ENCODE data around the gene TFG.
"Not testable (repeated sequence)": the region's sequence is repeated elsewhere in the genome, so short reads cannot be mapped to it uniquely, and the experiment has no call there.

Gene TFG

DNA sequence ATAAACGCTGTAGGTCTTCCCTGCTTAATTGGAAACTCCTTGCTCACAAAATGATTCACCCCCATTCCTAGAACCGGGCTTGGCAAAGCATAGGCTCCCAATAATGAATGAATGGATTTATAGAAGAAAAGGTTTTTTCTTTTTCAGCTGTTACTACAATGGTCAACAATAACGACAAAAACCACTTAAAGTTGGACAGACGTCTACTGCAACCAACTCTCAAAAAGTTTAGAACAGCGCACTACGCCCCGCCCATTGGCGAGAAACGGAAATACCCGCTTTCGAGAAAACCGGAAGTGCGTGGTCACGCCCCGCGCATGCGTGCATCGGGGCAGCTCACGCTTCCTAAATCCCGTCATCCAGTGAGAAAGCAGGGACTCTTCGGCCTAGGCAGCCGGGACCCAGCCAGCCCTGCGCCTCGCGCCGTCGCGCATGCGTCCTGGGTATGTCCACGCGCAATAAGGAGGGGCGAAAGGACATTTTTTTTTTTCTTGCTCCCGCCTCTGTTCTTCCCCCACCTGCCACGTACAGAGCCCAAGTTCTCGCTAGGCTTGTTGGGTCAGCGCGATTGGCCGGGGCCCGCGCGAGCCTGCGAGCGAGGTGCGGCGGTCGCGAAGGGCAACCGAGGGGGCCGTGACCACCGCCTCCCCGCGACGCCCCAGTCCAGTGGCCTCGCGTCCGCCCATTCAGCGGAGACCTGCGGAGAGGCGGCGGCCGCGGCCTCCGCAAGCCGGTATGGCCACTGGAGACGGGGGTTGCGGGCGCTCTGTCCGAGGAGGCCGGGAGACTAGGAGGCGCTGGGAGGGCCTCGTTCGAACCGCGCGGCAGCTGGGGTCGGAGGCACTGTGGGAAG is at the start of gene TFG:
TFG (plus strand) TSS at position 506 of the 853 bp plus-strand sequence. CDS start 4,192 bp downstream, outside the sequence.
- Histone ChIP-seq H3K27me3 (replicated peaks; ENCODE audit: control insufficient read depth, insufficient read depth, low read length) (no peaks in the 10 kb centered on the region), H3K9ac (ENCODE audit: low read length) (peak within 1 kb of the TSS; percentile 88), H3K4me1 (ENCODE audit: control insufficient read depth, insufficient read depth, low read length) (peaks cover 28% of the 10 kb centered on the region), H3K9me3 (ENCODE audit: control insufficient read depth, low read length) (no peaks in the 10 kb centered on the region), H3K4me3 (ENCODE audit: low read length) (peak within 1 kb of the TSS; percentile 86), H3K36me3 (ENCODE audit: control insufficient read depth, insufficient read depth, low read length, severe bottlenecking) (peaks cover 13% of the 10 kb centered on the region)
- peak; percentile 99 for DNase-seq (ENCODE audit: low read depth)

DNA sequence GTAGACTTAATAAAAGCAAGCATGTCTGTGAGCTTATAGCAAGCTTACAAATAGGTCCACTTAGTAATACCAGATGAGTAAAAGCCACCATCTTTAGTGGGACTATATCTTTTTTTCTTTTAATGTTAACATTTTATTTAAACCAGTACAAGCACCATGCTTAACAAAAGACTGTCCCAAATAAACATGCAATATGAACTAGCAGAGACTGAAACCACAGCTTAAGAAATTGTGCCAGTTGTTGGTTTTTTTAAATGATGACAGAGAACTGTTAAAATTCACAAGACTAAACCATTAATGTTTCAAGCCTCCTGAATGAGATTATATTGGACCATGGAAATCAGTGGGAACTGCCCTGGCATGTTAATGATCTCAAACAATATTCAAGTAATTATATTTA is 48.0 kb upstream of the TFG start:
- not testable (repeated sequence) for H3K36me3 ChIP-seq (ENCODE audit: control insufficient read depth, insufficient read depth, low read length, severe bottlenecking); H3K27me3 ChIP-seq (replicated peaks; ENCODE audit: control insufficient read depth, insufficient read depth, low read length); H3K9me3 ChIP-seq (ENCODE audit: control insufficient read depth, low read length); H3K4me3 ChIP-seq (ENCODE audit: low read length); DNase-seq (ENCODE audit: low read depth); H3K9ac ChIP-seq (ENCODE audit: low read length); H3K4me1 ChIP-seq (ENCODE audit: control insufficient read depth, insufficient read depth, low read length)

DNA sequence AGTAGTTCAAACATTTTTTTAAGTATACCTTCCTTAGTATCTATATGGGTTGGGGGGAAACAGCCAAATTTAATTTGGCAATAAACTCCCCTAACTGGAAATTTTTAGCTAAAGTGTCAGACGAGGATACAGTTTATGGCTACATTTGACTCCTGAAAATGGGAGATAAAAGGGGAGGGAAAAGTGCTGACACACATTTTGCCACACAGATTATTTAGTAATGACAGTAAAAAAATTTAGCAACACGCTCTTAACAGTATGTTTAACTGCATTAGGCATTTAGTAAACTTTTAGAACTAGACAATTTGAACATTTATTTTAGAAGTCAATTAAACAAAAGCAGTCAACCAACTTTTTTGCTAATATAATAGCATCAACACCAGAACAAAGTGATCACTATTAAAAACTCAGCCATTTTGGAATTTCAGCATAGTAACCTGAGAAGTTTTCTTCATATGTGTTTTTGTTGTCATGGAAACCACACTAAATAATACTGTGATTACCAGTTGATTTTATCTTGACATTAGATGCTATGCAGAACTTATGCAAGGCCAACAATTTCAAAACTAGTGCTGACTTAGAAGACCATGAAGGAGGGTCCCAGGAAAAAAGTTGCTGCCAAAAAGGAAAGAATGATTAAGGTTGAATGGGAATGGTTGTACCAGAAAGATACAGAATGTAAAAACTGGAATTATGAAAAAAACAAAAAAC is 47.0 kb upstream of the TFG start:
- Histone ChIP-seq H3K4me1 (ENCODE audit: control insufficient read depth, insufficient read depth, low read length) (no peaks in the 10 kb centered on the region), H3K27me3 (replicated peaks; ENCODE audit: control insufficient read depth, insufficient read depth, low read length) (no peaks in the 10 kb centered on the region), H3K9me3 (ENCODE audit: control insufficient read depth, low read length) (no peaks in the 10 kb centered on the region), H3K36me3 (ENCODE audit: control insufficient read depth, insufficient read depth, low read length, severe bottlenecking) (no peaks in the 10 kb centered on the region), H3K4me3 (ENCODE audit: low read length) (no peak overlapping the region), H3K9ac (ENCODE audit: low read length) (no peak overlapping the region)
- DNase-seq (ENCODE audit: low read depth): peak; percentile 79

DNA sequence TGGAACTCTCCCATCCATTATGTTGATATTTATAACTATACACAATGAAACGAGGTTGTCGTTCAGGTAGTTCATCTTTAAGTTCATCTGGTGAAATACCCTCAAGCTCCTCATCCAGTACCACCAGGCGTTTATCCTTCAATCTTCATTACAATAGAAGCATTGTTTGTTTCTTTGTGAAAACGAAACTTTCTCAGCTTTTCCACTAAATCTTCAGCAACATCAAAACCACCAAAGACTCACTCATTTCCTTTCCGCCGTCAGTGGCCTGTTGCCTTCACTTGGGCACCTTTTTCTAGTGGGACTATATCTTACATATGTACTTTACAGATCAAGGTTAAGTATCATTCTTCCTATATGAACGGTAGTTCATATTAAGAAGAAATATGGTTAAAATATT is 44.1 kb upstream of the TFG start:
- no peak for DNase-seq (ENCODE audit: low read depth)
- H3K4me1 ChIP-seq (ENCODE audit: control insufficient read depth, insufficient read depth, low read length): no peaks in the 10 kb centered on the region

DNA sequence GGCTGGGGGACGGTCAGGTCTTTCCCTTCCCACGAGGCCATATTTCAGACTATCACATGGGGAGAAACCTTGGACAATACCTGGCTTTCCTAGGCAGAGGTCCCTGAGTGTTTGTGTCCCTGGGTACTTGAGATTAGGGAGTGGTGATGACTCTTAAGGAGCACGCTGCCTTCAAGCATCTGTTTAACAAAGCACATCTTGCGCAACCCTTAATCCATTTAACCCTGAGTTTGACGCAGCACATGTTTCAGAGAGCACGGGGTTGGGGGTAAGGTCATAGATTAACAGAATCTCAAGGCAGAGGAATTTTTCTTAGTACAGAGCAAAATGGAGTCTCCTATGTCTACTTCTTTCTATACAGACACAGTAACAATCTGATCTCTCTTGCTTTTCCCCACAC is 42.6 kb upstream of the TFG start:
- H3K4me3 ChIP-seq (ENCODE audit: low read length); H3K4me1 ChIP-seq (ENCODE audit: control insufficient read depth, insufficient read depth, low read length); H3K27me3 ChIP-seq (replicated peaks; ENCODE audit: control insufficient read depth, insufficient read depth, low read length); H3K36me3 ChIP-seq (ENCODE audit: control insufficient read depth, insufficient read depth, low read length, severe bottlenecking); H3K9me3 ChIP-seq (ENCODE audit: control insufficient read depth, low read length); H3K9ac ChIP-seq (ENCODE audit: low read length); DNase-seq (ENCODE audit: low read depth): not testable (repeated sequence)

More for the DNA sequence above, 44.1 kb upstream of the TFG start:
- Histone ChIP-seq H3K4me3 (ENCODE audit: low read length) (no peak overlapping the region), H3K27me3 (replicated peaks; ENCODE audit: control insufficient read depth, insufficient read depth, low read length) (peaks cover 4% of the 10 kb centered on the region), H3K36me3 (ENCODE audit: control insufficient read depth, insufficient read depth, low read length, severe bottlenecking) (no peaks in the 10 kb centered on the region), H3K9ac (ENCODE audit: low read length) (no peak overlapping the region), H3K9me3 (ENCODE audit: control insufficient read depth, low read length) (no peaks in the 10 kb centered on the region)

DNA sequence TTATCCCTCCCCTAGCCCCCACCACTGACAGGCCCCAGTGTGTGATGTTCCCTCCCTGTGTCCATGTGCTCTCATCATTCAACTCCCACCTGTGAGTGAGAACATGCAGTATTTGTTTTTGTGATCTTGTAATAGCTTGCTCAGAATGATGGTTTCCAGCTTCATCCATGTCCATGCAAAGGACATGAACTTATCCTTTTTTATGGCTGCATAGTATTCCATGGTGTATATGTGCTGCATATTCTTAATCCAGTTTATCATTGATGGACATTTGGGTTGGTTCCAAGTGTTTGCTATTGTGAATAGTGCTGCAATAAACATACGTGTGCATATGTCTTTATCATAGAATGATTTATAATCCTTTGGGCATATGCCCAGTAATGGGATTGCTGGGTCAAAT is 42.0 kb upstream of the TFG start:
- not testable (repeated sequence) for H3K9ac ChIP-seq (ENCODE audit: low read length); DNase-seq (ENCODE audit: low read depth); H3K4me3 ChIP-seq (ENCODE audit: low read length); H3K9me3 ChIP-seq (ENCODE audit: control insufficient read depth, low read length); H3K36me3 ChIP-seq (ENCODE audit: control insufficient read depth, insufficient read depth, low read length, severe bottlenecking); H3K27me3 ChIP-seq (replicated peaks; ENCODE audit: control insufficient read depth, insufficient read depth, low read length); H3K4me1 ChIP-seq (ENCODE audit: control insufficient read depth, insufficient read depth, low read length)

DNA sequence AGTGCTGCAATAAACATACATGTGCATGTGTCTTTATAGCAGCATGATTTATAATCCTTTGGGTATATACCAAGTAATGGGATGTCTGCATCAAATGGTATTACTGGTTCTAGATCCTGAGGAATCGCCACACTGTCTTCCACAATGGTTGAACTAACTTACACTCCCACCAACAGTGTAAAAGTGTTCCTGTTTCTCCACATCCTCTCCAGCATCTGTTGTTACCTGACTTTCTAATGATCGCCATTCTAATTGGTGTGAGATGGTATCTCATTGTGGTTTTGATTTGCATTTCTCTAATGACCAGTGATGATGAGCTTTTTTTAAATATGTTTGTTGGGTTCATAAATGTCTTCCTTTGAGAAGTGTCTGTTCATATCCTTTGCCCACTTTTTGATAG is 38.3 kb upstream of the TFG start:
- not testable (repeated sequence) for H3K9ac ChIP-seq (ENCODE audit: low read length); H3K4me1 ChIP-seq (ENCODE audit: control insufficient read depth, insufficient read depth, low read length); H3K4me3 ChIP-seq (ENCODE audit: low read length); H3K36me3 ChIP-seq (ENCODE audit: control insufficient read depth, insufficient read depth, low read length, severe bottlenecking); H3K9me3 ChIP-seq (ENCODE audit: control insufficient read depth, low read length); H3K27me3 ChIP-seq (replicated peaks; ENCODE audit: control insufficient read depth, insufficient read depth, low read length); DNase-seq (ENCODE audit: low read depth)

DNA sequence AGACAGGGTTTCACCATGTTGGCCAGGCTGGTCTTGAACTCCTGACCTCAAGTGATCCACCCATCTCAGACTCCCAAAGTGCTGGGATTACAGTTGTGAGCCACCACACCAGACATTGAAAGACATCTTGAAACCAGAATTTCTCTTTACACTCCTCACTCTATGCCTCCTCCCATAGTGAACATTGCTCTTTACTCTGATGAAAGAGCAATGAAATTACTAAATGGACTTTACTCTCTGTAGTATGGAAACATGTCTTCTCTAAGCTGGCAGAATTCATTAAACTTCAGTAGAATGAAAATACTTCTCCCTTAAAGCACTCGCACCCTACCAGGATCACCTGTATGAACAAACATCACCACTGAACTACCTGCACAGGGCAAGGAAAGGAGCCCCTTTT is 27.8 kb upstream of the TFG start:
- no peak overlapping the region for H3K4me3 ChIP-seq (ENCODE audit: low read length)
- H3K36me3 ChIP-seq (ENCODE audit: control insufficient read depth, insufficient read depth, low read length, severe bottlenecking): no peaks in the 10 kb centered on the region
- peaks cover 6% of the 10 kb centered on the region for H3K27me3 ChIP-seq (replicated peaks; ENCODE audit: control insufficient read depth, insufficient read depth, low read length)
- H3K4me1 ChIP-seq (ENCODE audit: control insufficient read depth, insufficient read depth, low read length): no peaks in the 10 kb centered on the region
- peaks cover 11% of the 10 kb centered on the region for H3K9me3 ChIP-seq (ENCODE audit: control insufficient read depth, low read length)
- DNase-seq (ENCODE audit: low read depth): no peak
- H3K9ac ChIP-seq (ENCODE audit: low read length): no peak overlapping the region

DNA sequence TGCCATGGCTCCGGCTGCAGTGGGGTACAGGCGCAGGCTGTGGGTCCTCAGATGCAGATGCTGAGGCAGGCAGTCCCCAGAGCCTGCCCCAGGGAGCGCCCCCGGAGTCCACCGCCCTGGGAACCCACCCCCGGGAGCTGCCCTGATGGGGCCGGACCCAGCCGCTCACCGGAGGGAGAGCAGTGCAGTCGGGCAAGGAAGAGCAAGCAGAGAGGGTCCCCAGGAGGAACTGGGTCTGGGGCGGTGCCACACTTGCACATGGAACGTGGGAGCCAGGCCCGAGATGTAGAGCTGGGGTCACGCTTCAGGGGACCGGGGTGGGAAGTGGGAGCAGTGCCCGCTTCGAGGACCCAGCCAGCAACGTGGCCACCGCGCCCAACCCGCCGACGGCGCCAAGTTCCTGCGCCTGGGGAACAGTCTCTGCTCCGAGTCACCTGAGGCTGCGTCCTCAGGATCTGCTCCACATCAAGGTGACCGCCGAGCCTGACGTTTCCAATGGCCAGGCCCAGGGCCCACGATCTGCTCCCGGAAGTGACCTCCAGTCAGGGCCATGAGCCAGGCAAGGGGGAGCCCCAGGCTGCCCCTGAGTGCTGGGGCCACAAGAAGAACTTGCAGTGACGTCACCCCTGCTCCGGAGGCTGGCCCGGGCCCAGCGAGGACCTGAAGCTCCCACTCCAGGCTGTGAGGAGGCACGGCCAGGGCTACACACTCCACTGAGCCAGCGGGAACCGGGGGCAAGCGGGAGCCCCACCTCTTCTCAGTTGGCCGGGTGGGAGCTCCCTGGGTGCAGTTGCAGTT is 27.0 kb upstream of the TFG start:
- H3K4me1 ChIP-seq (ENCODE audit: control insufficient read depth, insufficient read depth, low read length): no peaks in the 10 kb centered on the region
- H3K36me3 ChIP-seq (ENCODE audit: control insufficient read depth, insufficient read depth, low read length, severe bottlenecking): no peaks in the 10 kb centered on the region
- H3K9me3 ChIP-seq (ENCODE audit: control insufficient read depth, low read length): peaks cover 5% of the 10 kb centered on the region
- no peak overlapping the region for H3K4me3 ChIP-seq (ENCODE audit: low read length)
- H3K9ac ChIP-seq (ENCODE audit: low read length): no peak overlapping the region
- no peak for DNase-seq (ENCODE audit: low read depth)
- peaks cover 6% of the 10 kb centered on the region for H3K27me3 ChIP-seq (replicated peaks; ENCODE audit: control insufficient read depth, insufficient read depth, low read length)

DNA sequence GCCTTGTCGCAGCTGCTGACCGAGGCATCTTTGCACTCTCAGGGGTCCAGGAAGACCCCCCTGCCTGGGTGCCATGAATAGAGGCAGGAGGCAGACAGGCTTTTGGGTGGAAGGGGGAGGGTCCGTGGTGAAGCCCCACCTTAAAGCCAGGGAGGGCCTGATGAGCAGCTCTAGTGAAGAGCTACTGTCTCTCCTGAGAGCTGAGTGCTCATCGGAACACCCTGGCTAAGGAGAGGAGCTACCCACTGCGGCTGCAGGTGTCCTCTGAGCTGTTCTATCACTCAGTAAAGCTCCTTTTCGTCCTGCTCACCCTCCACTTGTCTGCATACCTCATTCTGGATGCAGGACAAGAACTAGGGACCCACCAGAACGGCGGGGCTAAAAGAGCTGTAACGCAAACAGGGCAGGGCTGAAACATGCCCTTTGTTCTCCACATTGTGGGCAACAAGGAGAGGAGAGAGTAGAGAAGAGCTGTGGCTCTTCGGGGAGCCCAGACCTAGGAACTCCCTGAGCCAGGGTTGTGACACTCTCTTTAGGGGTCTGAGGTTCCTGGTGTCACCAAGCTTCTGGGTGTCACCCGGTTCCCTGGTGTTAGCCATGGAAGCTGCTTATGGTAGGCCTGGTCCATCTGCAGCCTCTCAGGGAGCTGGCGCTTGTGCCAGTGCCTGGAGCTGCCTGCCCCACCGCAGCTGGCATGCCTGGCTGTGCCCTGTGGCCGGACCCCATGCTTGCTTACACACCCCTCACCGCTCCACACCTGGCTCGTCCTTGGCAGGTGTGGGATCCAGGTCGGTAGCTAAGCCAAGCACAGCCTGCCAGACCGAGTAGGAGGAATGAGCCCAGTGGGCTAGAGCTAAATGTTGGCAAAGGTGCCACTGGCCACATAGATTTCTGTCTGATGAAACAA is 26.2 kb upstream of the TFG start:
- H3K4me3 ChIP-seq (ENCODE audit: low read length): no peak overlapping the region
- H3K27me3 ChIP-seq (replicated peaks; ENCODE audit: control insufficient read depth, insufficient read depth, low read length): peaks cover 6% of the 10 kb centered on the region
- DNase-seq (ENCODE audit: low read depth): no peak
- H3K9me3 ChIP-seq (ENCODE audit: control insufficient read depth, low read length): no peaks in the 10 kb centered on the region
- H3K36me3 ChIP-seq (ENCODE audit: control insufficient read depth, insufficient read depth, low read length, severe bottlenecking): no peaks in the 10 kb centered on the region
- H3K4me1 ChIP-seq (ENCODE audit: control insufficient read depth, insufficient read depth, low read length): no peaks in the 10 kb centered on the region
- no peak overlapping the region for H3K9ac ChIP-seq (ENCODE audit: low read length)
